ENCODE measurements around the gene ARHGAP10.
A peak's percentile ranks its signal among the peaks of the same experiment; 100 is the strongest.

ARHGAP10 gene

GRCh38 chr4:147732518-147733235, 789 bp downstream of the ARHGAP10 start:
- peak; percentile 17 for DNase-seq

GRCh38 chr4:147733716-147734344, 1.9 kb downstream of the ARHGAP10 start:
- no peak for DNase-seq

- no peak for DNase-seq
Measured at GRCh38 chr4:147734496-147734895, 2.6 kb downstream of the ARHGAP10 start.

GRCh38 chr4:147735413-147736301, 3.8 kb downstream of the ARHGAP10 start:
- DNase-seq: no peak

GRCh38 chr4:147736458-147736857, 4.6 kb downstream of the ARHGAP10 start:
- DNase-seq: no peak

- peak; percentile 2 for DNase-seq
Measured at GRCh38 chr4:147737623-147738022, 5.7 kb downstream of the ARHGAP10 start.

GRCh38 chr4:147739239-147739823, 7.4 kb downstream of the ARHGAP10 start:
- no peak for DNase-seq

GRCh38 chr4:147740176-147740575, 8.3 kb downstream of the ARHGAP10 start:
- DNase-seq: no peak

- DNase-seq: no peak
Measured at GRCh38 chr4:147741190-147741788, 9.4 kb downstream of the ARHGAP10 start.

- no peak for DNase-seq
Measured at GRCh38 chr4:147747787-147748454, 16.0 kb downstream of the ARHGAP10 start.

GRCh38 chr4:147749811-147750321, 18.0 kb downstream of the ARHGAP10 start:
- DNase-seq: peak; percentile 63

- no peak for DNase-seq
Measured at GRCh38 chr4:147753047-147753446, 21.2 kb downstream of the ARHGAP10 start.

GRCh38 chr4:147754037-147754445, 22.2 kb downstream of the ARHGAP10 start:
- DNase-seq: no peak

GRCh38 chr4:147755561-147756295, 23.8 kb downstream of the ARHGAP10 start:
- DNase-seq: no peak

- no peak for DNase-seq
Measured at GRCh38 chr4:147756417-147756816, 24.5 kb downstream of the ARHGAP10 start.

GRCh38 chr4:147760176-147760575, 28.3 kb downstream of the ARHGAP10 start:
- DNase-seq: peak; percentile 60

- DNase-seq: peak; percentile 51
Measured at GRCh38 chr4:147760695-147761094, 28.8 kb downstream of the ARHGAP10 start.

GRCh38 chr4:147761218-147761883, 29.5 kb downstream of the ARHGAP10 start:
- no peak for DNase-seq

GRCh38 chr4:147764337-147764736, 32.4 kb downstream of the ARHGAP10 start:
- no peak for DNase-seq

GRCh38 chr4:147765121-147765529, 33.2 kb downstream of the ARHGAP10 start:
- DNase-seq: no peak

- DNase-seq: no peak
Measured at GRCh38 chr4:147768113-147768512, 36.2 kb downstream of the ARHGAP10 start.
